CD4-positive, alpha-beta memory T cell (primary cell): Measurements from ENCODE around the gene THAP7. TPM values are rescaled to one million over a fixed set of nuclear protein-coding genes. Genes with fewer than 3 reads are reported as not detected.
A peak's percentile ranks its signal among the peaks of the same experiment; 100 is the strongest.

Source experiments
- CTCF ChIA-PET: fragments of 350-600 bp; sonication (Branson Sonifier 250); formaldehyde crosslinking; loops from one replicate; lab custom pipeline; 2021; ENCODE audit warnings: inconsistent platforms; ENCODE audit not compliant: partially characterized antibody; lab: Charles Lee
- POLR2A ChIA-PET: fragments of 350-600 bp; sonication (Branson Sonifier 250); formaldehyde crosslinking; loops from one replicate; lab custom pipeline; 2021; ENCODE audit not compliant: partially characterized antibody; lab: Charles Lee
- DNase-seq, 5 donors: peaks; one replicate each; pipeline versions ENCODE4 v3.0.0 to v3.0.0-alpha.2; 2020 to 2022; ENCODE audit warnings: mixed read lengths in 1 of 5
- H3K27ac ChIP-seq: one replicate; pipeline ENCODE4 v1.7.0; 2013; ENCODE audit warnings: low read depth, low read length
- H3K27me3 ChIP-seq: 2 replicates; pipeline ENCODE4 v1.7.0; 2013; ENCODE audit warnings: mild to moderate bottlenecking, low read length, moderate library complexity; ENCODE audit not compliant: insufficient read depth
- H3K36me3 ChIP-seq: 2 replicates; pipeline ENCODE4 v1.7.0; 2013; ENCODE audit warnings: mild to moderate bottlenecking, low read length, moderate library complexity; ENCODE audit not compliant: insufficient read depth
- H3K4me1 ChIP-seq: 2 replicates; pipeline ENCODE4 v1.7.0; 2013; ENCODE audit warnings: mild to moderate bottlenecking, low read length, moderate library complexity; ENCODE audit not compliant: insufficient read depth
- H3K4me3 ChIP-seq, 2 donors: one replicate each; pipeline ENCODE4 v1.7.0; 2013; ENCODE audit warnings: low read length in 2 of 2, mild to moderate bottlenecking in 1 of 2
- H3K9me3 ChIP-seq, 2 donors: one replicate each; pipeline ENCODE4 v1.7.0; 2013; ENCODE audit warnings: low read length in 2 of 2, control low read depth in 1 of 2; ENCODE audit not compliant: control insufficient read depth in 1 of 2
- H3K27ac Mint-ChIP-seq, 7 donors: one replicate each; pipeline ENCODE4 v1.8.0; 2020 to 2021; ENCODE audit warnings: mixed read lengths in 7 of 7, mild to moderate bottlenecking in 6 of 7, inconsistent platforms in 3 of 7, moderate library complexity in 3 of 7
- H3K27me3 Mint-ChIP-seq, 2 donors: one replicate each; pipeline ENCODE4 v1.8.0; 2020 to 2021; ENCODE audit warnings: mixed read lengths in 2 of 2
- H3K36me3 Mint-ChIP-seq, 2 donors: one replicate each; pipeline ENCODE4 v1.8.0; 2020 to 2021; ENCODE audit warnings: mixed read lengths in 2 of 2, inconsistent platforms in 1 of 2, mild to moderate bottlenecking in 1 of 2
- H3K4me1 Mint-ChIP-seq, 4 donors: one replicate each; pipeline ENCODE4 v1.8.0; 2020 to 2021; ENCODE audit warnings: mixed read lengths in 4 of 4, mild to moderate bottlenecking in 1 of 4
- H3K4me3 Mint-ChIP-seq, 8 donors: one replicate each; pipeline ENCODE4 v1.8.0; 2020 to 2021; ENCODE audit warnings: mixed read lengths in 8 of 8, mild to moderate bottlenecking in 7 of 8, moderate library complexity in 6 of 8, inconsistent platforms in 3 of 8
- H3K9me3 Mint-ChIP-seq, 8 donors: one replicate each; pipeline ENCODE4 v1.8.0; 2020 to 2021; ENCODE audit warnings: mixed read lengths in 8 of 8, mild to moderate bottlenecking in 5 of 8, inconsistent platforms in 3 of 8, moderate library complexity in 1 of 8
- intact Hi-C: fragments of 100-400 bp; cut with micrococcal nuclease; formaldehyde crosslinking; loops from one replicate; pipeline ENCODE4 v1.15.1; 2023
- polyA plus RNA-seq, 2 donors: library from polyadenylated mRNA; unstranded; fragments of 300-500 nt; fragmentation: Illumina TruSeq; gene quantifications; one replicate each; pipeline ENCODE4 v1.2.3, GENCODE V29; 2021
- total RNA-seq, 2 experiments: library from RNA; stranded (reverse); gene quantifications; one replicate each; pipeline ENCODE4 v1.2.3, GENCODE V29; 2021

The THAP7 gene
- total and polyA plus RNA-seq, 4 experiments from 2014 or later = 45.9 to 65.0 (median 53.6) TPM

DNA sequence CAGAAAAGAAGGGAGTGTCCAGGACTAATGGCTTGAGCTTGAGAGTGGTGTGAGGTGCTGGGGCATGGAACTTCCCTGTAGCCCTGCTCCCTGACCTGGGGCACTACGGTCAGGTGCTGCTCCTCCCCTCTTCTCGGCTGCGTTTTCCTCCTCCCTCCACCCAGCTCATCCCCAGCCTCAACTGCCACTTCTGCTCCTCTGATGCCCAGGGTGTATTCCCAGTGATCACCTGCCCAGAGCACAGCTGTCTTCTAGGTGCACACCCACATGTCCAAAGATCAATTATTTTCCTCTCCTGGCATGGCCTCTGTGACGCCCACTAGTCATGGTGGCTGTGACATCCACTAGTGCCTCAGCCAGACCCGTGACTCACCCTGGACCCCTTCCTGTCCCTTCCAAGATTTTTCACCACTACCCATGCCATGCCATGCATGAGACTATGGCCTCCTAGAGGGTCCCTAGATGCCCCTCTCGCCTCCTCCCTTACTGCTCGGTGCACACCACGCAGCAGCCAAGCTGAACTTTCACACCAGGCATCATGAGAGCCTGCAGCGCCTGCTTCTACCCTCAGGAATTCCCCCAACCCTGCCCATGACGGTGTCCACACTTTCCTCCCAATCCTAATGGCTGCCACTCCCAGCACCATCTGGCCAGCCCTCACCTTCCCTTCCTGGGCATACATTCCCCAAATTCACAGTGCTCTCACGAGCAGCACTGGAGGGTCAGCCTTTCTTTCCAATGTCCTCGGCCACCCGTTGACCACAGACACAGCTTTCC is 14.9 kb upstream of the THAP7 start:
- Histone ChIP-seq H3K36me3 (no peaks in the 10 kb centered on the region), H3K4me1 (peaks cover 23% of the 10 kb centered on the region), H3K9me3 (no peaks in the 10 kb centered on the region), H3K4me3 (no peak overlapping the region), H3K27me3 (no peaks in the 10 kb centered on the region), H3K27ac (no peak overlapping the region)
- H3K4me3 Mint-ChIP-seq = peak overlapping the region in 5 of 8 donors; percentile 8 to 63 (median 29)
- peak overlapping the region in 6 of 7 donors; percentile 62 to 87 (median 72) for H3K27ac Mint-ChIP-seq
- intact Hi-C loops = no loop called here
- DNase-seq = no peak
- no peaks in the 10 kb centered on the region for H3K36me3 Mint-ChIP-seq
- POLR2A ChIA-PET = no interaction called here
- H3K27me3 Mint-ChIP-seq = no peaks in the 10 kb centered on the region
- H3K4me1 Mint-ChIP-seq = peaks cover 14 to 36% (median 23%) of the 10 kb centered on the region in 4 donors
- CTCF ChIA-PET = no interaction called here
- peaks cover 0 to 2% (median 0%) of the 10 kb centered on the region in 8 donors for H3K9me3 Mint-ChIP-seq

GRCh38 chr22:21015466-21016006 is 13.6 kb upstream of the THAP7 start:
- H3K27me3 ChIP-seq = no peaks in the 10 kb centered on the region
- H3K36me3 ChIP-seq = no peaks in the 10 kb centered on the region
- DNase-seq = no peak
- no peaks in the 10 kb centered on the region for H3K27me3 Mint-ChIP-seq
- CTCF ChIA-PET = interaction anchor here (1.3 to 1.4 kb wide), 2 partner anchors 10 to 34 kb away, joined by 3 to 4 read pairs; partner anchors contain the start of gene LZTR1
- POLR2A ChIA-PET = interaction anchor here (4.5 kb wide), 1 partner anchor 13 kb away, joined by 48 read pairs; the partner anchor contains the start of gene THAP7
- H3K36me3 Mint-ChIP-seq = no peaks in the 10 kb centered on the region
- peaks cover 23% of the 10 kb centered on the region for H3K4me1 ChIP-seq
- H3K4me1 Mint-ChIP-seq = peaks cover 14 to 36% (median 23%) of the 10 kb centered on the region in 4 donors
- intact Hi-C loops = no loop called here
- no peak overlapping the region for H3K27ac ChIP-seq
- peak overlapping the region in 6 of 8 donors; percentile 13 to 91 (median 33) for H3K4me3 Mint-ChIP-seq
- H3K9me3 Mint-ChIP-seq = peaks cover 0 to 2% (median 0%) of the 10 kb centered on the region in 8 donors
- H3K9me3 ChIP-seq = no peaks in the 10 kb centered on the region
- peak overlapping the region in 5 of 7 donors; percentile 53 to 99 (median 97) for H3K27ac Mint-ChIP-seq
- H3K4me3 ChIP-seq = no peak overlapping the region

DNA sequence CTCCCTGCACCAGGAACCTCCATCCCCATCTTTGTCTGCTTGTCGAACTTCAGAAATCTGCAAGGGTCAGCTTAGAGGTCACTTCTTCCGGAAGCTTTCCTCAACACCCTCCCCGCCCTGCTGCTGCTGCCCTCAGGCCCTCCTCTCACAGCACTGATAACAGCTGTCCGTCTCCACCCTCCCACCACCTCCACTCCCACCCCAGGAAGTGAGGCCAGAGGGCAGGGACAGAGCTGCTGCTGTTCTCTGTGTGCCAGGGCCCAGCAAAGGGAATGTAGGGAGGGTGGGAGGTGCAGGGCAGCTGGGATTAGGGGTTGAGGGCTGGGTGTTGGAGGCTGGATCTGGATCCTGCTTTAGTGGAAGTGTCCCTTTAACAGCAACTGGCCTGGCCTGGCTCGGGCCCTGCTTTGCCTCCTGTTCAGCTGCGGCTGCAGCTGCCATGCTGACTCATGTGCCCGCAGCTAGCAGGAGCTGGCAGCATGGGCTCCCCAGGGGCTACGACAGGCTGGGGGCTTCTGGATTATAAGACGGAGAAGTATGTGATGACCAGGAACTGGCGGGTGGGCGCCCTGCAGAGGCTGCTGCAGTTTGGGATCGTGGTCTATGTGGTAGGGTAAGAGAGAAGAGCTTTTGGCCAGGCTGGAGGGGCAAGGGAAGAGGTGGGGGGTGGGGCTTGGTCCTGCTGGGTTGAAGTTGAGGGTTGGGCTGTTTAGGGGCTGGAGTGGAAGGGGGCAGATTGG is 13.0 kb upstream of the THAP7 start, which contains the start of gene P2RX6:
Gene P2RX6 (plus strand): TSS at position 440 of the 740 bp plus-strand sequence. CDS start 10 bp downstream, at position 450.
- Histone ChIP-seq H3K36me3 (no peaks in the 10 kb centered on the region), H3K27ac (peak within 1 kb of the TSS; percentile 61), H3K27me3 (no peaks in the 10 kb centered on the region), H3K4me3 (peak within 1 kb of the TSS; percentile 51 to 55), H3K9me3 (no peaks in the 10 kb centered on the region), H3K4me1 (peaks cover 23% of the 10 kb centered on the region)
- intact Hi-C loops = no loop called here
- ChIA-PET POLR2A (interaction anchor here (4.5 kb wide), 1 partner anchor 13 kb away, joined by 48 read pairs; the partner anchor contains the start of gene THAP7), CTCF (interaction anchor here (1.3 to 1.4 kb wide), 2 partner anchors 10 to 33 kb away, joined by 3 to 4 read pairs; partner anchors contain the start of gene LZTR1)
- Mint-ChIP-seq H3K27ac (peak within 1 kb of the TSS; percentile 86 to 99 (median 97)), H3K4me3 (peak within 1 kb of the TSS; percentile 78 to 93 (median 88)), H3K27me3 (no peaks in the 10 kb centered on the region), H3K4me1 (peaks cover 14 to 36% (median 23%) of the 10 kb centered on the region in 4 donors), H3K36me3 (no peaks in the 10 kb centered on the region), H3K9me3 (peaks cover 0 to 2% (median 0%) of the 10 kb centered on the region in 8 donors)
- DNase-seq = no peak

- Histone ChIP-seq H3K4me3 (peak overlapping the region; percentile 51 to 55), H3K4me1 (peaks cover 23% of the 10 kb centered on the region), H3K27ac (peak overlapping the region; percentile 61), H3K9me3 (no peaks in the 10 kb centered on the region), H3K36me3 (no peaks in the 10 kb centered on the region), H3K27me3 (no peaks in the 10 kb centered on the region)
- Mint-ChIP-seq H3K36me3 (no peaks in the 10 kb centered on the region), H3K27ac (peak overlapping the region; percentile 86 to 99 (median 97)), H3K27me3 (no peaks in the 10 kb centered on the region), H3K9me3 (peaks cover 0 to 2% (median 0%) of the 10 kb centered on the region in 8 donors), H3K4me1 (peaks cover 16 to 36% (median 23%) of the 10 kb centered on the region in 4 donors), H3K4me3 (peak overlapping the region; percentile 78 to 93 (median 88))
- intact Hi-C loops = no loop called here
- CTCF ChIA-PET = interaction anchor here (1.3 to 2.2 kb wide), 3 partner anchors 11 to 33 kb away, joined by 3 to 5 read pairs (median 4); partner anchors contain the start of gene LZTR1
- POLR2A ChIA-PET = interaction anchor here (4.5 kb wide), 1 partner anchor 12 kb away, joined by 48 read pairs; the partner anchor contains the start of gene THAP7
- DNase-seq = peak; percentile 79 to 88 (median 84)
Observed at GRCh38 chr22:21014202-21014725, 12.3 kb upstream of the THAP7 start.

DNA sequence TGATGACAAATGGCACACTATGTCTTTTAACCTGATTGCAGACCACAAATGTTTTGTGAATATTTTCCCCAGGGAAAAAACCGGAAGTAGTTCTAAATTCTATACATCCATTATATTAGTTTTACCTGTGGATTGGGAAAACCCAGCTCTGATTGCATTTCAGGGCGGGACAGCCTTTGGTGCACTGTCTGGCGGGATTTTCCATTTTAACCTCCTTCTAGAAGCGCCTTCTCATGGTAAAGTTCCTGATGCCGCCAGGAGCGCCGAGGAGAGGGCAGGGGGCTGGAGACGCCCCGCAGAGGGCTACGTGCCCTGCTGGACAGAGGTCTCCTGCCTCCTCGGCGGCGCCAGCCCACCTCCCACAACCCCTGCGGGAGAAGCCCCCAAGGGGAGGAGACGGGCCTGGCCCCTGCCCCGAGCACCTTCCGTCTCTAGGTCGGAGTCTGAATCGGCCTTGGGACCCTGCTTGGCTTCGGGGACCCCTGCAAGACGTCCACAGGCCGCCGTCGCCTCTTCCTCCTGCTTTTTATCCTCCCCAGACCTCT is 11.8 kb upstream of the THAP7 start:
- Mint-ChIP-seq H3K27me3 (no peaks in the 10 kb centered on the region), H3K4me1 (peaks cover 16 to 36% (median 23%) of the 10 kb centered on the region in 4 donors), H3K27ac (peak overlapping the region; percentile 86 to 99 (median 97)), H3K36me3 (no peaks in the 10 kb centered on the region), H3K4me3 (peak overlapping the region; percentile 78 to 93 (median 88)), H3K9me3 (no peaks in the 10 kb centered on the region)
- H3K36me3 ChIP-seq = no peaks in the 10 kb centered on the region
- intact Hi-C loops = no loop called here
- H3K4me1 ChIP-seq = peaks cover 23% of the 10 kb centered on the region
- no peaks in the 10 kb centered on the region for H3K27me3 ChIP-seq
- H3K9me3 ChIP-seq = no peaks in the 10 kb centered on the region
- peak overlapping the region; percentile 61 for H3K27ac ChIP-seq
- DNase-seq = no peak
- H3K4me3 ChIP-seq = peak overlapping the region; percentile 4 to 51
- ChIA-PET POLR2A (interaction anchor here (4.5 kb wide), 1 partner anchor 12 kb away, joined by 48 read pairs; the partner anchor contains the start of gene THAP7), CTCF (interaction anchor here (0.9 to 2.2 kb wide), 3 partner anchors 11 to 32 kb away, joined by 3 to 5 read pairs (median 4); partner anchors contain the start of genes LZTR1 and THAP7)
